IMR-90 (cell line): ENCODE measurements around the gene MROH8.

Experiments
- BHLHE40 ChIP-seq: fragments of 150-350 bp; IDR thresholded peaks from 2 replicates; pipeline ENCODE4 v1.6.1; 2016; ENCODE audit warnings: mild to moderate bottlenecking, low read depth, low read length
- CEBPB ChIP-seq: IDR thresholded peaks from 2 replicates; pipeline ENCODE4 v1.6.1; 2012; ENCODE audit warnings: low read depth, low read length, improper control_type of control experiment
- CTCF ChIP-seq: conservative IDR thresholded peaks from 2 replicates; pipeline ENCODE4 v1.5.1; 2012; ENCODE audit warnings: mild to moderate bottlenecking, low read depth, low read length, improper control_type of control experiment
- ELK1 ChIP-seq: fragments of 150-350 bp; IDR thresholded peaks from 2 replicates; pipeline ENCODE4 v1.6.1; 2016; ENCODE audit warnings: low read depth, mild to moderate bottlenecking, low read length, moderate library complexity, borderline replicate concordance
- FOS ChIP-seq: fragments of 150-350 bp; IDR thresholded peaks from 2 replicates; pipeline ENCODE4 v1.6.1; 2016; ENCODE audit warnings: low read depth, low read length
- MAFK ChIP-seq: IDR thresholded peaks from 2 replicates; pipeline ENCODE4 v1.6.1; 2012; ENCODE audit warnings: low read depth, low read length, improper control_type of control experiment
- NFE2L2 ChIP-seq: fragments of 150-350 bp; IDR thresholded peaks from 2 replicates; pipeline ENCODE4 v1.6.1; 2016; ENCODE audit warnings: low read depth, mild to moderate bottlenecking, low read length
- POLR2A ChIP-seq: IDR thresholded peaks from 2 replicates; pipeline ENCODE4 v1.6.1; 2012; ENCODE audit warnings: mild to moderate bottlenecking, low read depth, low read length
- RAD21 ChIP-seq: IDR thresholded peaks from 2 replicates; pipeline ENCODE4 v1.6.1; 2012; ENCODE audit warnings: low read length, improper control_type of control experiment
- RCOR1 ChIP-seq: IDR thresholded peaks from 2 replicates; pipeline ENCODE4 v1.6.1; 2012; ENCODE audit warnings: mild to moderate bottlenecking, low read length, improper control_type of control experiment; ENCODE audit not compliant: insufficient replicate concordance
- SMC3 ChIP-seq: fragments of 150-350 bp; IDR thresholded peaks from 2 replicates; pipeline ENCODE4 v1.6.1; 2016; ENCODE audit warnings: low read depth, mild to moderate bottlenecking, antibody characterized with exemption, low read length, moderate library complexity
- USF2 ChIP-seq: fragments of 150-350 bp; IDR thresholded peaks from 2 replicates; pipeline ENCODE4 v1.6.1; 2017; ENCODE audit warnings: mild to moderate bottlenecking, antibody characterized with exemption, low read length, low read depth

- TF ChIP-seq CTCF (no peak), RAD21 (no peak), RCOR1 (no peak), NFE2L2 (no peak), CEBPB (no peak), BHLHE40 (no peak), POLR2A (no peak), FOS (no peak), ELK1 (no peak), MAFK (no peak), USF2 (no peak), SMC3 (no peak)
Observed at GRCh38 chr20:37161830-37162549, 17.4 kb downstream of the MROH8 start.
